Measurements from ENCODE around the gene OR5AC2. TPM values are rescaled to one million over a fixed set of nuclear protein-coding genes. Genes with fewer than 3 reads are reported as not detected.

Gene OR5AC2
- not detected in 2 replicates for total RNA-seq
- long read RNA-seq = 0 reads

- Mint-ChIP-seq H3K9me3 (ENCODE audit: low read depth) (no peaks in the 10 kb centered on the region), H3K27me3 (no peaks in the 10 kb centered on the region), H3K27ac (no peak within 1 kb of the TSS), H3K4me1 (ENCODE audit: low read depth) (no peaks in the 10 kb centered on the region), H3K4me3 (ENCODE audit: low read depth) (no peak within 1 kb of the TSS), H3K36me3 (ENCODE audit: insufficient read depth) (no peaks in the 10 kb centered on the region)
- no peak for TF ChIP-seq CTCF (IDR thresholded peaks at IDR 0.05; ENCODE audit: unreplicated experiment)
- no peak for DNase-seq (ENCODE audit: low spot score, unreplicated experiment)
Measured at GRCh38 chr3:98086873-98087272, at the start of gene OR5AC2. TSS of gene OR5AC2 (plus strand) at chr3:98087173. CDS start at chr3:98087173, 0 bp downstream.

- Mint-ChIP-seq H3K27me3 (peaks cover 18% of the 10 kb centered on the region), H3K4me3 (ENCODE audit: low read depth) (no peak overlapping the region)
- TF ChIP-seq CTCF (IDR thresholded peaks at IDR 0.05; ENCODE audit: unreplicated experiment) = no peak
Measured at GRCh38 chr3:98038286-98038685, 48.7 kb upstream of the OR5AC2 start.

GRCh38 chr3:98038876-98039275 lies 48.1 kb upstream of the OR5AC2 start:
- H3K36me3 Mint-ChIP-seq (ENCODE audit: insufficient read depth) = no peaks in the 10 kb centered on the region
- peaks cover 3% of the 10 kb centered on the region for H3K9me3 Mint-ChIP-seq (ENCODE audit: low read depth)
- H3K27me3 Mint-ChIP-seq = peaks cover 18% of the 10 kb centered on the region
- no peak for DNase-seq (ENCODE audit: low spot score, unreplicated experiment)
- peaks cover 1% of the 10 kb centered on the region for H3K4me1 Mint-ChIP-seq (ENCODE audit: low read depth)
- H3K4me3 Mint-ChIP-seq (ENCODE audit: low read depth) = no peak overlapping the region
- no peak for TF ChIP-seq CTCF (IDR thresholded peaks at IDR 0.05; ENCODE audit: unreplicated experiment)
- H3K27ac Mint-ChIP-seq = no peak overlapping the region

More at GRCh38 chr3:98038286-98038685, 48.7 kb upstream of the OR5AC2 start:
- Mint-ChIP-seq H3K4me1 (ENCODE audit: low read depth) (peaks cover 1% of the 10 kb centered on the region), H3K9me3 (ENCODE audit: low read depth) (peaks cover 3% of the 10 kb centered on the region), H3K27ac (no peak overlapping the region), H3K36me3 (ENCODE audit: insufficient read depth) (no peaks in the 10 kb centered on the region)
- no peak for DNase-seq (ENCODE audit: low spot score, unreplicated experiment)

- Mint-ChIP-seq H3K36me3 (ENCODE audit: insufficient read depth) (no peaks in the 10 kb centered on the region), H3K27ac (no peak overlapping the region), H3K27me3 (peaks cover 18% of the 10 kb centered on the region), H3K4me3 (ENCODE audit: low read depth) (peak overlapping the region; percentile 79), H3K9me3 (ENCODE audit: low read depth) (peaks cover 3% of the 10 kb centered on the region), H3K4me1 (ENCODE audit: low read depth) (peaks cover 1% of the 10 kb centered on the region)
- TF ChIP-seq CTCF (IDR thresholded peaks at IDR 0.05; ENCODE audit: unreplicated experiment) = peak; percentile 93
- peak; percentile 43 for DNase-seq (ENCODE audit: low spot score, unreplicated experiment)
Measured at GRCh38 chr3:98039322-98040024, 47.5 kb upstream of the OR5AC2 start.

GRCh38 chr3:98041350-98041749 lies 45.6 kb upstream of the OR5AC2 start:
- Mint-ChIP-seq H3K4me3 (ENCODE audit: low read depth) (no peak overlapping the region), H3K27me3 (peaks cover 18% of the 10 kb centered on the region), H3K4me1 (ENCODE audit: low read depth) (no peaks in the 10 kb centered on the region), H3K9me3 (ENCODE audit: low read depth) (peaks cover 3% of the 10 kb centered on the region), H3K36me3 (ENCODE audit: insufficient read depth) (no peaks in the 10 kb centered on the region), H3K27ac (no peak overlapping the region)
- no peak for DNase-seq (ENCODE audit: low spot score, unreplicated experiment)
- TF ChIP-seq CTCF (IDR thresholded peaks at IDR 0.05; ENCODE audit: unreplicated experiment) = no peak
